ENCODE measurements around the gene NECTIN2.

GRCh38 chr19:44903216-44903601 is 57.1 kb downstream of the NECTIN2 start:
- TF ChIP-seq POLR2A (IDR thresholded peaks at IDR 0.05; ENCODE audit: low read length) (no peak), GATA1 (IDR thresholded peaks at IDR 0.05; ENCODE audit: low read depth, low read length) (no peak)

All from erythroblast (primary cell).